ENCODE measurements around the gene TMEM243.

TMEM243 gene

GRCh38 chr7:87151729-87152111, 67.8 kb downstream of the TMEM243 start:
- Histone ChIP-seq H3K27ac (ENCODE audit: insufficient read depth, low read depth, low read length, poor library complexity, severe bottlenecking) (peak overlapping the region; percentile 99), H3K36me3 (ENCODE audit: control insufficient read depth, insufficient read depth, low read length) (no peaks in the 10 kb centered on the region), H3K4me3 (ENCODE audit: insufficient read depth, low read depth, low read length) (peak overlapping the region; percentile 69), H3K4me1 (ENCODE audit: control insufficient read depth, insufficient read depth, low read length) (peaks cover 10% of the 10 kb centered on the region), H3K9me3 (ENCODE audit: control insufficient read depth, low read length) (no peaks in the 10 kb centered on the region), H3K27me3 (ENCODE audit: control insufficient read depth, insufficient read depth, low read length, poor library complexity, severe bottlenecking) (no peaks in the 10 kb centered on the region)
- WGBS, 2 experiments = 2 to 9% methylated on average over 10 to 12 of the region's 13 CpGs

- 73 to 81% methylated on average over 5 to 8 of the region's 9 CpGs for WGBS, 2 experiments
- Histone ChIP-seq H3K27ac (ENCODE audit: insufficient read depth, low read depth, low read length, poor library complexity, severe bottlenecking) (no peak overlapping the region), H3K4me1 (ENCODE audit: control insufficient read depth, insufficient read depth, low read length) (peaks cover 10% of the 10 kb centered on the region), H3K4me3 (ENCODE audit: insufficient read depth, low read depth, low read length) (peak overlapping the region; percentile 69), H3K36me3 (ENCODE audit: control insufficient read depth, insufficient read depth, low read length) (no peaks in the 10 kb centered on the region), H3K9me3 (ENCODE audit: control insufficient read depth, low read length) (no peaks in the 10 kb centered on the region), H3K27me3 (ENCODE audit: control insufficient read depth, insufficient read depth, low read length, poor library complexity, severe bottlenecking) (no peaks in the 10 kb centered on the region)
These were observed 68.4 kb downstream of the TMEM243 start for GRCh38 chr7:87151002-87151728.

- Histone ChIP-seq H3K27me3 (ENCODE audit: control insufficient read depth, insufficient read depth, low read length, poor library complexity, severe bottlenecking) (no peaks in the 10 kb centered on the region), H3K4me1 (ENCODE audit: control insufficient read depth, insufficient read depth, low read length) (no peaks in the 10 kb centered on the region), H3K36me3 (ENCODE audit: control insufficient read depth, insufficient read depth, low read length) (no peaks in the 10 kb centered on the region), H3K4me3 (ENCODE audit: insufficient read depth, low read depth, low read length) (no peak overlapping the region), H3K9me3 (ENCODE audit: control insufficient read depth, low read length) (no peaks in the 10 kb centered on the region), H3K27ac (ENCODE audit: insufficient read depth, low read depth, low read length, poor library complexity, severe bottlenecking) (no peak overlapping the region)
- 92 to 100% methylated on average over 1 of the region's 1 CpG for WGBS, 2 experiments
These were observed 71.1 kb downstream of the TMEM243 start for GRCh38 chr7:87148332-87148955.

- Histone ChIP-seq H3K4me3 (ENCODE audit: insufficient read depth, low read depth, low read length) (no peak overlapping the region), H3K36me3 (ENCODE audit: control insufficient read depth, insufficient read depth, low read length) (no peaks in the 10 kb centered on the region), H3K27ac (ENCODE audit: insufficient read depth, low read depth, low read length, poor library complexity, severe bottlenecking) (no peak overlapping the region), H3K4me1 (ENCODE audit: control insufficient read depth, insufficient read depth, low read length) (no peaks in the 10 kb centered on the region), H3K9me3 (ENCODE audit: control insufficient read depth, low read length) (no peaks in the 10 kb centered on the region), H3K27me3 (ENCODE audit: control insufficient read depth, insufficient read depth, low read length, poor library complexity, severe bottlenecking) (no peaks in the 10 kb centered on the region)
- WGBS, 2 experiments = 93 to 94% methylated on average over 7 of the region's 7 CpGs
These were observed 72.0 kb downstream of the TMEM243 start for GRCh38 chr7:87147500-87147899.

- 90 to 92% methylated on average over 25 of the region's 25 CpGs for WGBS, 2 experiments
- no peak overlapping the region for H3K27ac ChIP-seq (ENCODE audit: insufficient read depth, low read depth, low read length, poor library complexity, severe bottlenecking)
- no peaks in the 10 kb centered on the region for H3K9me3 ChIP-seq (ENCODE audit: control insufficient read depth, low read length)
- no peaks in the 10 kb centered on the region for H3K36me3 ChIP-seq (ENCODE audit: control insufficient read depth, insufficient read depth, low read length)
- H3K4me3 ChIP-seq (ENCODE audit: insufficient read depth, low read depth, low read length) = no peak overlapping the region
- H3K27me3 ChIP-seq (ENCODE audit: control insufficient read depth, insufficient read depth, low read length, poor library complexity, severe bottlenecking) = no peaks in the 10 kb centered on the region
- no peaks in the 10 kb centered on the region for H3K4me1 ChIP-seq (ENCODE audit: control insufficient read depth, insufficient read depth, low read length)
These were observed 72.7 kb downstream of the TMEM243 start for GRCh38 chr7:87146740-87147386.
